Stimulated activated naive CD4-positive, alpha-beta T cell treated with Interleukin-2 at 50 U/mL for 16 hours (primary cell): ENCODE data around the gene CCDC3.

ENCODE experiments used
- DNase-seq: peaks from one replicate; lab custom pipeline; 2025; lab: John Stamatoyannopoulos, UW

CCDC3 gene

GRCh38 chr10:12961416-12962205 is 39.9 kb downstream of the CCDC3 start:
- DNase-seq, result no peak

GRCh38 chr10:12960941-12961340 is 40.6 kb downstream of the CCDC3 start:
- DNase-seq, result no peak

GRCh38 chr10:12960334-12960898 is 41.1 kb downstream of the CCDC3 start:
- no peak for DNase-seq

- no peak for DNase-seq
These were observed 42.9 kb downstream of the CCDC3 start for GRCh38 chr10:12958546-12959110.

GRCh38 chr10:12957081-12957480 is 44.4 kb downstream of the CCDC3 start:
- no peak for DNase-seq

GRCh38 chr10:12954866-12955265 is 46.6 kb downstream of the CCDC3 start:
- no peak for DNase-seq

- DNase-seq, result no peak
These were observed 50.9 kb downstream of the CCDC3 start for GRCh38 chr10:12950583-12951128.

GRCh38 chr10:12949248-12949647 is 52.3 kb downstream of the CCDC3 start:
- no peak for DNase-seq

GRCh38 chr10:12947741-12948140 is 53.8 kb downstream of the CCDC3 start:
- DNase-seq, result no peak

- DNase-seq, result no peak
These were observed 55.1 kb downstream of the CCDC3 start for GRCh38 chr10:12946372-12946771.

GRCh38 chr10:12945690-12946359 is 55.7 kb downstream of the CCDC3 start:
- no peak for DNase-seq

GRCh38 chr10:12944931-12945330 is 56.6 kb downstream of the CCDC3 start:
- DNase-seq, result no peak

- DNase-seq, result no peak
These were observed 58.1 kb downstream of the CCDC3 start for GRCh38 chr10:12943425-12943824.

GRCh38 chr10:12941966-12942365 is 59.5 kb downstream of the CCDC3 start:
- DNase-seq, result no peak

- DNase-seq, result no peak
These were observed 60.7 kb downstream of the CCDC3 start for GRCh38 chr10:12940791-12941190.

- DNase-seq, result no peak
These were observed 63.2 kb downstream of the CCDC3 start for GRCh38 chr10:12938271-12938670.

GRCh38 chr10:12937527-12937926 is 64.0 kb downstream of the CCDC3 start:
- no peak for DNase-seq

GRCh38 chr10:12934777-12935176 is 66.7 kb downstream of the CCDC3 start:
- DNase-seq, result no peak

- DNase-seq, result no peak
These were observed 72.1 kb downstream of the CCDC3 start for GRCh38 chr10:12929381-12929780.

- no peak for DNase-seq
These were observed 72.9 kb downstream of the CCDC3 start for GRCh38 chr10:12928571-12928970.

- DNase-seq, result no peak
These were observed 73.6 kb downstream of the CCDC3 start for GRCh38 chr10:12927896-12928295.

- no peak for DNase-seq
These were observed 75.7 kb downstream of the CCDC3 start for GRCh38 chr10:12925845-12926244.

- DNase-seq, result no peak
These were observed 76.6 kb downstream of the CCDC3 start for GRCh38 chr10:12924911-12925310.
